Brain microvascular endothelial cell (primary cell): ENCODE data around the gene SLC16A11.
"Not testable (repeated sequence)": the region's sequence is repeated elsewhere in the genome, so short reads cannot be mapped to it uniquely, and the experiment has no call there.

ENCODE experiments used
- DNase-seq: peaks from one replicate; pipeline ENCODE4 v3.0.0-alpha.2; 2020
- H3K27ac ChIP-seq: fragments of 250-450 bp; sonication (Bioruptor Pico); 2 replicates; pipeline ENCODE4 v1.5.1; 2020; ENCODE audit warnings: mild to moderate bottlenecking, moderate library complexity
- H3K27me3 ChIP-seq: fragments of 250-450 bp; sonication (Bioruptor Pico); replicated peaks from 2 replicates; pipeline ENCODE4 v1.5.1; 2020; ENCODE audit warnings: mild to moderate bottlenecking
- H3K36me3 ChIP-seq: fragments of 250-450 bp; sonication (Bioruptor Pico); replicated peaks from 2 replicates; pipeline ENCODE4 v1.5.1; 2020; ENCODE audit warnings: mild to moderate bottlenecking
- H3K4me3 ChIP-seq: 2 replicates; pipeline ENCODE4 v1.5.1; 2011; ENCODE audit warnings: low read depth, mild to moderate bottlenecking, control low read depth, low read length, moderate library complexity
- CTCF ChIP-seq: IDR thresholded peaks from 2 replicates; pipeline ENCODE4 v1.5.1; 2011; ENCODE audit warnings: low read depth, mild to moderate bottlenecking, moderate library complexity, low read length, control low read depth, inconsistent platforms; ENCODE audit errors: missing control alignments
- in situ Hi-C: cut with HindIII; loops from 2 replicates; pipeline ENCODE4 v1.10.0; 2017; ENCODE audit warnings: low sequenced_read_pairs, low pct_ligation_motif_present

Gene SLC16A11

GRCh38 chr17:7063518-7064094 is 19.7 kb upstream of the SLC16A11 start:
- TF ChIP-seq CTCF = no peak
- no peak overlapping the region for H3K27ac ChIP-seq
- no peak for DNase-seq
- in situ Hi-C loops = loop anchor here (25.0 kb wide), 1 partner anchor 124 kb away; the partner anchor contains the start of gene ASGR1
- no peaks in the 10 kb centered on the region for H3K36me3 ChIP-seq
- no peaks in the 10 kb centered on the region for H3K27me3 ChIP-seq
- H3K4me3 ChIP-seq = no peak overlapping the region

- in situ Hi-C loops = loop anchor here (25.0 kb wide), 1 partner anchor 127 kb away; the partner anchor contains the start of gene ASGR1
- DNase-seq = peak; percentile 60
- TF ChIP-seq CTCF = no peak
- no peak overlapping the region for H3K4me3 ChIP-seq
- H3K27me3 ChIP-seq = no peaks in the 10 kb centered on the region
- no peak overlapping the region for H3K27ac ChIP-seq
- H3K36me3 ChIP-seq = no peaks in the 10 kb centered on the region
These were observed 16.4 kb upstream of the SLC16A11 start for GRCh38 chr17:7060165-7060891.

GRCh38 chr17:7058831-7059447 is 15.0 kb upstream of the SLC16A11 start:
- in situ Hi-C loops = loop anchor here (25.0 kb wide), 1 partner anchor 128 kb away; the partner anchor contains the start of gene ASGR1
- no peak overlapping the region for H3K4me3 ChIP-seq
- no peaks in the 10 kb centered on the region for H3K27me3 ChIP-seq
- H3K27ac ChIP-seq = peak overlapping the region; percentile 19
- DNase-seq = peak; percentile 30
- H3K36me3 ChIP-seq = no peaks in the 10 kb centered on the region
- no peak for TF ChIP-seq CTCF

- Histone ChIP-seq H3K4me3 (no peak overlapping the region), H3K27me3 (no peaks in the 10 kb centered on the region), H3K27ac (no peak overlapping the region), H3K36me3 (no peaks in the 10 kb centered on the region)
- TF ChIP-seq CTCF = no peak
- DNase-seq = no peak
- in situ Hi-C loops = loop anchor here (25.0 kb wide), 1 partner anchor 131 kb away; the partner anchor contains the start of gene ASGR1
These were observed 12.5 kb upstream of the SLC16A11 start for GRCh38 chr17:7056386-7056785.

- DNase-seq, H3K27me3 ChIP-seq, H3K27ac ChIP-seq, H3K4me3 ChIP-seq, H3K36me3 ChIP-seq: not testable (repeated sequence)
- in situ Hi-C loops = loop anchor here (25.0 kb wide), 1 partner anchor 137 kb away; the partner anchor contains the start of gene ASGR1
These were observed 6.7 kb upstream of the SLC16A11 start for GRCh38 chr17:7050583-7050982.

- H3K36me3 ChIP-seq = no peaks in the 10 kb centered on the region
- H3K27ac ChIP-seq = no peak overlapping the region
- in situ Hi-C loops = no loop called here
- TF ChIP-seq CTCF = no peak
- peaks cover 9% of the 10 kb centered on the region for H3K27me3 ChIP-seq
- no peak overlapping the region for H3K4me3 ChIP-seq
- no peak for DNase-seq
These were observed 5.1 kb upstream of the SLC16A11 start for GRCh38 chr17:7048968-7049367.
